OCI-M2 (cell line): ENCODE data around the gene GALNT18.

Experiments used
- DNase-seq: peaks from one replicate; lab custom pipeline; 2025; ENCODE audit not compliant: unreplicated experiment; lab: John Stamatoyannopoulos, UW

The GALNT18 gene

GRCh38 chr11:11621573-11622339 is at the start of gene GALNT18:
TSS of gene GALNT18 (minus strand) at chr11:11622005.
- peak; percentile 43 for DNase-seq

GRCh38 chr11:11670574-11670973 is 48.8 kb upstream of the GALNT18 start:
- DNase-seq, result no peak

GRCh38 chr11:11669233-11669846 is 47.5 kb upstream of the GALNT18 start:
- DNase-seq, result no peak

- DNase-seq, result no peak
Measured at GRCh38 chr11:11668781-11669180, 47.0 kb upstream of the GALNT18 start.

GRCh38 chr11:11668274-11668673 is 46.5 kb upstream of the GALNT18 start:
- DNase-seq, result no peak

GRCh38 chr11:11667056-11667455 is 45.3 kb upstream of the GALNT18 start:
- DNase-seq, result no peak

- DNase-seq, result no peak
Measured at GRCh38 chr11:11665407-11665806, 43.6 kb upstream of the GALNT18 start.

- DNase-seq, result no peak
Measured at GRCh38 chr11:11663907-11664306, 42.1 kb upstream of the GALNT18 start.

GRCh38 chr11:11662578-11662977 is 40.8 kb upstream of the GALNT18 start:
- no peak for DNase-seq

- no peak for DNase-seq
Measured at GRCh38 chr11:11661326-11662040, 39.7 kb upstream of the GALNT18 start.

GRCh38 chr11:11660363-11660740 is 38.5 kb upstream of the GALNT18 start:
- no peak for DNase-seq

- no peak for DNase-seq
Measured at GRCh38 chr11:11659567-11660362, 38.0 kb upstream of the GALNT18 start.

GRCh38 chr11:11657218-11657955 is 35.6 kb upstream of the GALNT18 start:
- no peak for DNase-seq

- no peak for DNase-seq
Measured at GRCh38 chr11:11641581-11641980, 19.8 kb upstream of the GALNT18 start.

GRCh38 chr11:11640996-11641395 is 19.2 kb upstream of the GALNT18 start:
- DNase-seq, result no peak

GRCh38 chr11:11640152-11640551 is 18.3 kb upstream of the GALNT18 start:
- no peak for DNase-seq

GRCh38 chr11:11636671-11637070 is 14.9 kb upstream of the GALNT18 start:
- no peak for DNase-seq

GRCh38 chr11:11635443-11635842 is 13.6 kb upstream of the GALNT18 start:
- no peak for DNase-seq

- DNase-seq, result no peak
Measured at GRCh38 chr11:11629368-11629767, 7.6 kb upstream of the GALNT18 start.

- no peak for DNase-seq
Measured at GRCh38 chr11:11628651-11629050, 6.8 kb upstream of the GALNT18 start.

- no peak for DNase-seq
Measured at GRCh38 chr11:11626128-11626527, 4.3 kb upstream of the GALNT18 start.
